ENCODE measurements around the gene WNT7B.

WNT7B gene

GRCh38 chr22:45923212-45923611 lies 53.8 kb downstream of the WNT7B start:
- no peak for DNase-seq

DNA sequence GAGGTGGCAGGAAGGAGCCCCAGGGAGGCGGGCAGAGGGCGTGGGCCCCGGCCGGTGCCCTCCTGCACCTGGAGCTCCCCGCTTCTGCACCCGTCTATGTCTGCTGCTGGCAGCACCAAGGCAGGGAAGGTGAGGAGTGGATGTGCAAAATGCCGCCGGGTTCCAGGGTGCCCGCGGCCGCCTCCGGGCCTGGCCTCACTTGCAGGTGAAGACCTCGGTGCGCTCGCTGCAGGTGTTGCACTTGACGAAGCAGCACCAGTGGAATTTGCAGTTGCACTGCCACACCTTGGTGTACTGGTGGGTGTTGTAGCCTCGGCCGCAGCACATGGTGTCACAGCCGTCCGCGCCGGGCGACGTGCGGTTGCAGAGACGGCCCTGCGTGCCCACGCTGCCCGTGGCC lies 54.3 kb downstream of the WNT7B start:
- no peak for DNase-seq

DNA sequence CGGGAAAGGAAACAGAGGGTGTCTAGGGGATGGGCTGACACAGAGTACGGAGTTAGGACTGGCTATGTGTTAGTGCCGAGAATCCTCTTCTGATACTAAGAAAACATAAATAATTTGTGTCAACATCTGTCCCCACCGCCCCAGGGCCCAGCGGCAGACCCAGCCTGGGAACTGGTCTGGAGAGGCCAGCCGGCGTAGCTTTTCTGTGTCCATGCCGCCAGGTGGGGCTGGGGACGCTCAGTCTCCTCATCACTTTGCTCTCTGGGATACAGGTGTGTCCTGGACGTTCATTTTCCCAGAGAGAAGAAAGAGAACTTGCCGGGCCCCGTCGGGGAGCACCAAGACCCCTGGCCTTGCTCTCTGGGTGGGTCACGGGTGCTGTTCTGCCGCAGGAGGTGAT lies 54.7 kb downstream of the WNT7B start:
- no peak for DNase-seq

DNA sequence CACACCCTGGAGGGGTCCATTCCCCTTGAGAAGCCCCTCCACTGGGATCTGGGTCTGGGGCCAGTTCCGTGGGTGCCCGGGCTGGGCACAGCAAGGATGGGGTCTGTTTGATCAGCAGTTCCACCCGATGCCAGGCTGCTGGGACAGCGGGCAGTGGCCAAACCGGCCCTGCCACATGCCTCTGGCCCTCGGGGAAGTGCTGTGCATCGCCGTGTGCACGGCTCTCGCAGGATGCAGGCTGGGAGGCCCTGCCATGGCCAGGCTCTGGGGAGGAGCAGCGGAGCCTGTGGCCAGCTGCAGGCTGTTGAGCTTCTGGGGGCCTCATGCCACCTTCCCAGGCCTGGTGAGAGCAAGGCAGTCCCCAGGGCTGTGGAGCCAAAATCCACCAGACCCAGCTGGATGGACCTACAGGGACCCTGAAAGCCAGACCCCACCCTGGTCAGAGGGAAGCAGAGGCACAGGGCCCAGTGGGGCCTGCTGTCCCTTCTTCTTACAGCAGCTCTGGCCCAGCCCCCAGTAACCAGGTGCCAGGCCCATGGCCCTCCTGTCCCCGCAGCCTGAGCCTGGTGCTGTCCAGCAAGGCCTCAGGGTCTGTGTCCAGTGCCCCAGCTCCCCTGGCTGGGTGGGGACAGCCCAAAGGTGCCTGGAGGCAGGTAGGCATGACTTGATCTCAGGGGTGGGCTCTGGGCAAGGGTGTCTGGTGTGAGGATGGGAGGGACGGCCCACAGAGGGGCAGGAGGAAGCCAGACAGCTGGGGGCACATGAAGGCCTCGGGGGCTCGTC lies 57.3 kb downstream of the WNT7B start:
- no peak for DNase-seq

GRCh38 chr22:45918459-45919370 lies 58.2 kb downstream of the WNT7B start:
- no peak for DNase-seq

DNA sequence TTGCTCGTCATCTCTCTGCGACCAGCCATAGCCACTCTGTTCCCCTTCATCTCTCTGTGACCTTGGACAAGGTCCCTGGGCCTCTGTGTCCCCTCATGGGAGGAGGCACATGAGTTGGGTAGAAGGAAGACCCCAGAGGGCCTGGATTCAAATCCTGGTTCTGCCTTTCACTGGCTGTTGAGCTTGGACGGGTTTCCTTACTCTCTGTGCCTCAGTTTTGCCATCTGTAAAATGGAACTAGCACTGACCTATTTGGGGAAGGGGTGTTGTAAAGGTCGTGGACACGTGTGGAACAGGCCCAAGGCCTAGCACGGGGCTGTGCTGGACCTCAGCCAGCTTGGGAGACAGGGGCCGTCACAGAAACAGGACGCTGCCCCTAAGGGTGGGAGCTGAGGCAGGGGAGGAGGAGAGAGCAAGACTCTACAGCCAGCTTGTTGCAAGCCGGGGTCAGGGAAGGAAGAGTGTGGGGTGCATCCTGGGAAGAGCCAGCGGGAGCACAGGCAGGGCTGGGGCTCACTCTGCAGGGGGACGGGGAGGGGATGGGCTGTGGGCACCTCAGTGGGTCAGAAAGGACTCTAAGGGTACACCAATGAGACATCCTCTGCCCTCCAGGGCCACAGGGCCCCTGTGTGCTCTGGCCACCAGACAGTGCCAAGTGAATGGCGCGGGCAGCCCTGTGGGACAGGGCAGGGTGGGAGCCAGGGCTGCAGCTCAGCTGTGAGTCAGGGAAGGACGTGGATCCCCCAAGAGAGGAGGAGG lies 59.1 kb downstream of the WNT7B start:
- no peak for DNase-seq

- DNase-seq, result no peak
These were observed 59.8 kb downstream of the WNT7B start for GRCh38 chr22:45917146-45917545.

DNA sequence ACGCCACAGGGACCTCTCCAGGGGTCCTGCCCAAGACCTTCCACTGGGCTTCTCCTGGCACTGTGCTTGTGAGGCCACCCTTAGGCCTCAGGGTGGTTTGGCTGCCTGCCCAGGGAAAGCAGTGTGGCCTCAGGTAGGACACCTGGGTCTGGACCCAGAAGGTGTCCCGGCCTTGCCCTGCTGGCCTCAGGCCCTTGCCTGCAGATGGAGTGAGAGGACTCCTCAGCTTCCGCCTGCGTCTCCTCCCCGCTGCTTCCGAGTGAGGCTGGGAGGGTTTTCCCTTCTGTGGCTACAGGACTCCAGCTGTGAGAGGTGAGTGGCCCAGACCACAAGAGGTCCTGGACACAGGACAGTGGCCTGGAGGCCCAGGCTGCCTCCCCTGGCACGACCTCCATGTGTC lies 60.4 kb downstream of the WNT7B start:
- DNase-seq, result no peak

DNA sequence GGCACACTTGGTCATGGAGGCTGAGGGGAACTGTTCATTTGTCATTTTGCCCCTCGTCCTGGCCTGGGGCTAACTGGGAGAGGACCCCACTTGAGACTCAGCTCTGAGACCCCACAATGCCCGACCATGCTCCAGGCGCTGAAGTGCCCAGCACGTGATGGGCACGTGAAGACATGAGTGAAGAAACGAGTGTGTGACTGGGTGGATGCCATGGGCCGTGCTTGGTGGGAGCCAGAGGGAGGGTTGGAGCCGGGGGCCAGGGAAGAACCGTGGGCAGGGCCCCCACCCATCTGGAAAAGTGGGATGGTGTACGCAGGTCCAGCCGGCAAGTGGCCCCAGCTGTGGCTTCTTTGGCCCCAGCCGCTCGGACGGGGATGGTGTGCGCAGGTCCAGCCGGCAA lies 61.1 kb downstream of the WNT7B start:
- no peak for DNase-seq

DNA sequence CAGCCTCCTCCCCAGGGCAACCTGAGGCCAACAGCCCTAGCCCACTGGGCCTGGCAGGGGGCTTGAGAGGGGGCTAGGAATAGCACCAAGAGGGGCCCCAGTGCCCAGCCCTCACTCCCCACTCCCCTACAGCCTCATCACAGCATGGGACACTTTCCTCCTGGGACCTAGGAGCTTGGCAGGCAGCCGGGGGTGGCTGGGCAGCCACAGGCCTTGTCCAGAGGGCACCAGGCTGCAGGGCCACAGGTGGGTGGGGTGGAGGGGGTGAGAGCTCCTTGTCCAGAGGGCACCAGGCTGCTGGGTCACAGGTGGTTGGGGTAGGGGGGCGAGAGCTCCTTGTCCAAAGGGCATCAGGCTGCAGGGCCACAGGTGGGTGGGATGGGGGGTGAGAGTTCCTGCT lies 61.8 kb downstream of the WNT7B start:
- no peak for DNase-seq

GRCh38 chr22:45914309-45914708 lies 62.7 kb downstream of the WNT7B start:
- no peak for DNase-seq

DNA sequence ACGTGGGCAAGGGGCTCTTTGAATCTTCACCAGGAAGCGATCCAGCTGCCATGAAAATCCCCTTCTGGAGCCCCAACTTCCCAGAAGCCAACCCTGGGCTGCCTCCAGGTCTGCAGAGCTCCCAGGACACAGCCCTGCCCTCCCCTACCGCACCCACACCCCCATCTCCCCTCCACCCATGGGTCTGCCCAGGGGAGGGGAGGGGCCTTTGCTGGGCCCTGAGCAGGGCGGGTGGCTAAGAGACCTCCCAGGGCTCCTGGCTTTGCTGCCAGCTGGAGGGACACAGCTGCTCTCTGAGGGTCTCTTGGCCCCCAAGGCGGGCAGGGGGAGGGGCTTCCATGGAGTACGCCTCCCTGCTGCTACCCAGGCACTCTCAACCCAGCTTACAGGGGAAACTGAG lies 64.1 kb downstream of the WNT7B start:
- DNase-seq, result no peak

GRCh38 chr22:45911601-45912271 lies 65.2 kb downstream of the WNT7B start:
- DNase-seq, result no peak

- DNase-seq, result no peak
These were observed 66.0 kb downstream of the WNT7B start for GRCh38 chr22:45910928-45911467.

DNA sequence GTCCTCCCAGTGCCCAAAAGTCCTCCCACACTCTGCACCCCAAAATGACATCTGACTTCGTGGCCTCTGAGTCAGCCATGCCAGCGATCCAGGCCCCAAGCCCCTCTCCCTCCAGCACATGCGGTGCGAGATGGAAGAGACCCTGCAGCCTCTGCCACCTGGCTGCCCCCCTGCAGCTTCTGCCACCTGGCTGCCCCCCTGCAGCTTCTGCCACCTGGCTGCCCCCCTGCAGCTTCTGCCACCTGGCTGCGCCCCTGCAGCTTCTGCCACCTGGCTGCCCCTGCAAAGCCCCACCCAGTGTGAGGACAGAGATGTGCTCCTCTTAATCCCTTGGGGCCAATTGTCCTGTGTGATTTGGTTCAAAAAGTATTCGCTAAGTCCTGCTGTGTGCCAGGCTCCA lies 68.0 kb downstream of the WNT7B start:
- DNase-seq, result no peak

DNA sequence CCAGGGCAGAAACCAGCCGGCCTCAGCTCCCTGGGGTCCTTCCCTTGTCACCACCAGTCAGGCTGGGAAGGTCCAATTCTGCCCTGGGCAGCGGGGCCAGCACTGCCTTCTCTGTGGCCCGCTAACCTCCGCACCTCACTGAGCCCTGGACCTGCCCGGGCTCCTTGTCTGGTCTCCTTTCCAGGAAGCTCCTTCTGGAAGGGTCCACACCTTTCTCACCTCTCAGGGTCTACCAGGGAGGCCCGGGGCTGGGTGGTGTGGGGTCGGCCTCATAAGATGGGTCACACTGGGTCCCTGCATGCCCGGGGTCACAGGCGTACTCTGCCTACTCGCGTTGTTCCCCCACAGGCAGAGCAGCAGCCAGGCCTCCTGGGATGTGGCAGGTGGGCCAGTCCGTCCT lies 69.0 kb downstream of the WNT7B start:
- DNase-seq, result no peak

DNA sequence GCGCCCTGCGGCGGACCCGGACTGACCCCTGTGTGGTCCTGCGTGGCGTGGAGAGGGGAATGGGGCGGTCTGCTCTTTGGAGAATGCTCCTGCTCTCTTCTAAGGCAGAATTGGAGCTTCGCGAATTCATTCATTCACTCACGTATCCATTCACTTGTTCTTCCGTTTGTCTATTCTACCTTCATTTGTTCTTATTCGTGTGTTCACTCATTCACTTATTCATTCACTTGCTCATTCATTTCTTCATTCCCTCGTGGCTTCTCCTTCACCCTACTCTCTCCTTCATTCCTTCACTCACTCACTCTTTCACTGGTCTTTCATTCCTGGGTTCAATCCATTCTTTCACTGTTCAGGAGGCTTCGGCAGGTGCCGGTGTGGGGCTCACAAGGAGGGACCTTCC lies 69.6 kb downstream of the WNT7B start:
- DNase-seq, result no peak

DNA sequence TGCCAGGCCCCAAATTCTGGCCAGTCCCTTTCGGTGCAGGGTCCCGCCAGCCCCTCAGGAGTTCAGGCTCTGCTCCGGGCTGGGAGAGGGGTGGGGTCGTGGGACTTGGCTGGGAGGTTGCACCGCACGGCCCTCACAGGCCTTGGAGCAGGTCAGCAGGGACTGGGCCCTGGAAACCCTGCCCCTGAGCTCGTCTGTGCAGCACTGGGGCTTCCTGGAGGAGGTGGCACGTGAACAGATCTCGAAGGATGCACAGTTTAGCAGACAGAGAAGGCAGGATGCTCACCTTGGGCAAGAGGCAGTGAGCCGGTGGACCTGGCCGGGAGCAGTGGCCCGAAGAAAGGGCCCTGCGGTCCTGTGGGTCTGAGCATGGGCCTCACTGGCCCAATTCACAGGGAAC lies 70.0 kb downstream of the WNT7B start:
- DNase-seq, result no peak

- DNase-seq, result no peak
These were observed 70.8 kb downstream of the WNT7B start for GRCh38 chr22:45905924-45906865.

DNA sequence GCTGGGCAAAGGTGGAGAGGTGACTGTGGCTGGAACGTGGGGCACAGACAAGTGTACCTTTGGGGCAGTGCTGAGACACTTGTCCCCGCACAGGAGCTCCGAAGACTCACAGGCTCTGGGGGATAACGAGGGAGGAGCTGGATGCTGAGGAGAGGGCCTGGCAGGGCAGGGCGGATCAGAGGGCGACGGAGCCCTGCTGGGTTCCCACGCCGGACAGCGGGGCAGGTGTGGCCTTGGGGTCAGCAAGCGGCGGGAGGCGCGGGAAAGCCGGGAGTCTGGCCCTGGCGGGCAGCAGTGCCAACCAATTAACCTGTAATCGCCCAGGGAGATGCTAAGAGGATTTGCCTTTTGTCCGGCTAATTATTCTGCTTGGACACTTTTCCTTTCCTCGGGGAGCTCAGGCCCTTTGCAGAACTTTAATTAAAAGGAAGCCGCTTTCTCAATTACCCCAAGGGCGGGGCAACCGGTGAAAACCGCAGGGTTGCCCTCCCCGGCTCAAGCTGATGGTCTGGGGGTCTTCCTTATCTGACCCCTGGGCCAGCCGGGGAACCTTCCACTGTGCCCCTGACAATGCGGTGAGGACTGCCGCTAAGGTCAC lies 71.5 kb downstream of the WNT7B start:
- no peak for DNase-seq

- no peak for DNase-seq
These were observed 72.7 kb downstream of the WNT7B start for GRCh38 chr22:45904236-45904635.
